IMR-90 (cell line): ENCODE results near the gene HIVEP3.

Experiments used
- BHLHE40 ChIP-seq: fragments of 150-350 bp; IDR thresholded peaks from 2 replicates; pipeline ENCODE4 v1.6.1; 2016; ENCODE audit warnings: mild to moderate bottlenecking, low read depth, low read length
- CEBPB ChIP-seq: IDR thresholded peaks from 2 replicates; pipeline ENCODE4 v1.6.1; 2012; ENCODE audit warnings: low read depth, low read length, improper control_type of control experiment
- FOS ChIP-seq: fragments of 150-350 bp; IDR thresholded peaks from 2 replicates; pipeline ENCODE4 v1.6.1; 2016; ENCODE audit warnings: low read depth, low read length
- MAFK ChIP-seq: IDR thresholded peaks from 2 replicates; pipeline ENCODE4 v1.6.1; 2012; ENCODE audit warnings: low read depth, low read length, improper control_type of control experiment
- POLR2A ChIP-seq: IDR thresholded peaks from 2 replicates; pipeline ENCODE4 v1.6.1; 2012; ENCODE audit warnings: mild to moderate bottlenecking, low read depth, low read length
- RAD21 ChIP-seq: IDR thresholded peaks from 2 replicates; pipeline ENCODE4 v1.6.1; 2012; ENCODE audit warnings: low read length, improper control_type of control experiment
- TF ChIP-seq, protein P1 (sequence below): conservative IDR thresholded peaks from 2 replicates; pipeline ENCODE4 v1.5.1; 2012; ENCODE audit warnings: mild to moderate bottlenecking, low read depth, low read length, improper control_type of control experiment

DNA sequence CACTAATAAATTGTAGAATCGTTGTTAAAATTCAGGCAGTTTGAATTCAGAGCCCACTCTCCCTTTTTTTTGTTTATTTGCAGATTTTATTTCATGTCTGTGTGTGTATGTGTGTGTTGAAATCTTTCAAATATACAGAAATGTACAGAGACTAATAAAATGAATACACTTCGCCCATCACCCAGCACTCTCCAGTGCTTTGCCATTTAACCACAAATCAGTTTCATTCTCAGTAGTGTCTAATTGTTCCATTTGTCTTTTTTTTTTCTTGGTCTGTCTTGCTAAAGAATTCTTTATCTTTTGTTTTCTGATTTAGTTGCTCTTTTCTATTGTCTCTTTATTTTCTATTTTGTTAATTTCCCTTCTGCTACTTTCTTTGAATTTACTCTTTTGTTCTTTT, 99.7 kb downstream of the HIVEP3 start:
- TF ChIP-seq POLR2A: no peak
- TF ChIP-seq RAD21: no peak
- TF ChIP-seq, protein P1, sequence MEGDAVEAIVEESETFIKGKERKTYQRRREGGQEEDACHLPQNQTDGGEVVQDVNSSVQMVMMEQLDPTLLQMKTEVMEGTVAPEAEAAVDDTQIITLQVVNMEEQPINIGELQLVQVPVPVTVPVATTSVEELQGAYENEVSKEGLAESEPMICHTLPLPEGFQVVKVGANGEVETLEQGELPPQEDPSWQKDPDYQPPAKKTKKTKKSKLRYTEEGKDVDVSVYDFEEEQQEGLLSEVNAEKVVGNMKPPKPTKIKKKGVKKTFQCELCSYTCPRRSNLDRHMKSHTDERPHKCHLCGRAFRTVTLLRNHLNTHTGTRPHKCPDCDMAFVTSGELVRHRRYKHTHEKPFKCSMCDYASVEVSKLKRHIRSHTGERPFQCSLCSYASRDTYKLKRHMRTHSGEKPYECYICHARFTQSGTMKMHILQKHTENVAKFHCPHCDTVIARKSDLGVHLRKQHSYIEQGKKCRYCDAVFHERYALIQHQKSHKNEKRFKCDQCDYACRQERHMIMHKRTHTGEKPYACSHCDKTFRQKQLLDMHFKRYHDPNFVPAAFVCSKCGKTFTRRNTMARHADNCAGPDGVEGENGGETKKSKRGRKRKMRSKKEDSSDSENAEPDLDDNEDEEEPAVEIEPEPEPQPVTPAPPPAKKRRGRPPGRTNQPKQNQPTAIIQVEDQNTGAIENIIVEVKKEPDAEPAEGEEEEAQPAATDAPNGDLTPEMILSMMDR: no peak
- no peak for TF ChIP-seq FOS
- TF ChIP-seq BHLHE40: no peak
- TF ChIP-seq MAFK: no peak
- TF ChIP-seq CEBPB: no peak
